Activated effector memory CD4-positive, alpha-beta T cell treated with Interleukin-2 at 50 U/mL for 16 hours (primary cell): Measurements from ENCODE around the gene GET3.
"Not testable (repeated sequence)": the region's sequence is repeated elsewhere in the genome, so short reads cannot be mapped to it uniquely, and the experiment has no call there.

ENCODE experiments used
- DNase-seq: peaks from one replicate; pipeline ENCODE4 v3.0.0-alpha.2; 2020

GET3 gene

DNA sequence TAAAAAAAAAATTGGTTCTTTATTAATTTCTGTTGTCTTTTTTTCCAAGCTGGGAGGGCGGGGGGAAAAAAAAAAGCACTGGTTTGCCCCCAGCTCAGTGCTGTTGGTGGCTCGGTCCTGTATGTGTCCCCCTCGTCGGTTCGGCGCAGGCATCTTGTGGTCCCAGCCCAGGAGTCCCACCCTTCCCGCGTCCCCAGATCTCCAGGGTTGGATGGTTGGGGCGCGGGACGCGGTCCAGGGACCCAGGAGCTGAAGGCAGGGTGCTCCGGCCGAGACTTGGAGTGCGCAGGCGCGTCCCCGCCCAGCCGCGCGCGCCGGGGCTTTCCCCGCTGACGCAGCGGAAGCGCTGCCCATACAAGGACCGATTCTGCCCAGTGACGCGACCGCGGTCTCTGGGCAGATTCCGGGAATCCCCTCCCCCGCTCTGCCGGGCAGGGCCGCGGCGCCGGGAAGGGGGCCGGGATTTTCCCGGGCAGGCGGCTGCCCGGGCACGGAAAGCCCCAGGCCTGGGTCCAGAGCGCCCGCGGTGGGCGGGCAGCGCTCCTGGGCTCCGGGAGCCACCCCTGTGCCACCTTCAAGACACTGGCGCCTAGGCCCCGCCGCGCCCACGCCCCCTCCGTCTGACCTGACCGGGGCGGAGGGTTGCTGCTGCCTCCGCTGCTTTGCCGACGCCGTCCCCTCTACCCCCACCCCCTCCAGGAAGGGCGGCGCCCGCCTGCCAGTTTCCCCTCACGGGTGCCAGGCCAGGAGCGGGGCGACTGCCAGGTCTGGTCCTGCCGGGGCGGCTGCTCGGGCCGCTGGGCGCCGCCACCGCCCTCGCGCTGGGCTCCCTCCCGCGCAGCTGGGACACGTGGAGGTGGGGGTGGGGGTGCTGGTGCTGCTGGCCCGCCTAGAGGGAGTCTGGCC is 56.2 kb downstream of the GET3 start:
- DNase-seq, result peak; percentile 90

DNA sequence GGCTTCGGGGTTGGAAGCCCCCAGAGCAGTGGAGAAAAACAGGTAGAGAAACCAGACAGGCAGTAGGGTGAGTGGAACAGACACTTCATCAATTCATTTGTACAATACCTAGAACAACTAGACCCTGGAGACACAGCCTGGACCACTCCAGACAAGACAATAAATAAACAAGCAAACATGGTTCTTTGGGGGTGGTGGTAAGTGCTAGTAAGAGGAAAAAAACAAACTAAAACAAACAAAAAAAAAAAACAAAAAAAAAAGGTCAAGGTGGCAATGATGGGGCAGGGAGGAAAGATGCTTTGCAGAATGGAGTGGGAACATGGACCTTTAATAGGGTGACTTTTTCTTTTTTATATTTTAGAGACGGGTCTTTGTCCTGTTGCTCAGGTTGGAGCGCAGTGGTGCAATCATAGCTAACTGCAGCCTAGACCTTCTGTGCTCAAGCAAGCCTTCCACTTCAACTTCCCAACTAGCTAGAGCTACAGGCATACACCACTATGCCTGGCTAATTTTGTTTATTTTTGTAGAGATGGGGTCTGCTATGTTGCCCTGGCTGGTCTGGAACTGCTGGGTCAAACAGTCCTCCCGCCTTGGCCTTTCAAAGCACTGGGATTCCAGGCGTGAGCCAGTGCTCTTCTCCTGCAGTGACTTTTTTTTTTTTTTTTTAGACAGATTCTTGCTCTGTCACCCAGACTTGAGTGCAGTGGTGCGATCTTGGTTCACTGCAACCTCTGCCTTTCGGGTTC is 57.1 kb downstream of the GET3 start:
- DNase-seq, result no peak

DNA sequence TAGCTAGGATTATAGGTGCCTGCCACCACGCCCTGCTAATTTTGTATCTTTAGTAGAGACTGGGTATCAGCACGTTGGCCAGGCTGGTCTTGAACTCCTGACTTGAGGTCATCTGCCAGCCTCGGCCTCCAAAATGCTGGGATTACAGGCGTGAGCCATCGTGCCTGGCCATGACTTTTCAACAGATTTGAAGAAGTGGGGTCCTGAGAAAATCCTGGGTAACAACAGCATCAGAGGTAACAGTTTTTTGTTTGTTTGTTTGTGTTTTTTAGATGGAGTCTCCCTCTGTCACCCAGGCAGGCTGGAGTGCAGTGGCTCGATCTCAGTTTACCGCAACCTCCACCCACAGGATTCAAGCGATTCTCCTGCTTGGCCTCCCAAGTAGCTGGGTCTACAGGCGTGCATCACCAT is 57.7 kb downstream of the GET3 start:
- no peak for DNase-seq

DNA sequence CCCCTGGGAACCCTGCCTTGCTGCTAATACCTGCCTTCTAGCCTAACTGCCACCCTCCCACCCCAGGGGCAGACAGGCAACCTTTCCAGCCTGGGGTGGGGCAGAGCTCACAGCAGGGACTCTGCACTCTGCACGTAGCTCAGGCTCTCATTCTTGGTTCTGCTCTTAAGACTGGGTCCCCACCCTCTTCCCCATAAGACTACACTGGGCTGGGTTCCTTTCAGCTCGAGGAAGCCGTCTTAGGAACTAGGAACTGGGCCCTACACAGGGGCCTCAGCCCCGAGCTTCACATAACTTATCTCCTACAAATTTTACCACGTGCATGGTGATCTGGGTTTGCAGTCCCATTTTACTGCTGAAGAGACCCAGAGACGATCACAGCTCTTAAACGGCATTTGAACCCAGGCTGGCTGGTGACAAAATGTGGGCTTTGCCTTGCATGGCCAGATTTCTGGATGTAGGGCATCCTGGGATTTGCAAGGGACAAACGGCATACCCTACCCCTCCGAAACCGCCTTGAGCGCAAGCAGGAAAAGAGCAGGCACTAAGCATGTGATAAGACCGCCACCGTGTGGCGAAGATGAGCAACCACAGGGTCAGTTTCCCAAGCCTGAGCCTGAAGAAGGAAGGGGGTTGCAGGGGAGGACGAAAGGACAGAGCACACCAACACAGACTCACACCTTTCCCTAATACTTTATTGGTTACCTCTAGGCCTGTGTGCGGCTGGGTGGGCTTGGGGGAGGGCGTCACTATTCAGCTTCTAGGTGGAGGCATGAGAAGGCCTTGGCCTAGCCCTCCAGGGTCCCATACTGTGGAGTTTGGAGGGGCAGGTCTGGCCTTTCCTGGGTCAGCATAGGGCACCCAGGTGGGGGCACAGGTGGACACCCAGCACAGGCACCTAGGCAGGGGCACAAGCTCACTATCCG is 59.1 kb downstream of the GET3 start:
- DNase-seq, result peak; percentile 66

DNA sequence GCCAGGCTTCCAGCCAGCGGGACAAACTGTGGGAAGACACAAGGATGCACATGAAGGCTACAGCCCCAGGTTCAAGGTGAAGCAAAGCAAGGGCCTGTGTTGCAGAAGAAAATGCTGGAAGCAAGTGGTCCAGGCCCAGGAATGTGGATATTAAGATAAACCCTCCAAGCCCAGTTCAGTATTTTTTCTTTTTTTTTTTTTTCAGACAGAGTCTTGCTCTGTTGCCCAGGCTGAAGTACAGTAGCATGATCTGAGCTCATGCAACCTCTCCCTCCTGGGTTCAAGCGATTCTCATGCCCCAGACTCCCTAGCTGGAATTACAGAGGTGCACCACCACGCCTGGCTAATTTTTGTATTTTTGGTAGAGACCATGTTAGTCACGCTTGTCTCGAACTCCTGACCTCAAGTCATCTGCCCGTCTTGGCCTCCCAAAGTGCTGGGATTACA is 59.9 kb downstream of the GET3 start:
- DNase-seq, result no peak

DNA sequence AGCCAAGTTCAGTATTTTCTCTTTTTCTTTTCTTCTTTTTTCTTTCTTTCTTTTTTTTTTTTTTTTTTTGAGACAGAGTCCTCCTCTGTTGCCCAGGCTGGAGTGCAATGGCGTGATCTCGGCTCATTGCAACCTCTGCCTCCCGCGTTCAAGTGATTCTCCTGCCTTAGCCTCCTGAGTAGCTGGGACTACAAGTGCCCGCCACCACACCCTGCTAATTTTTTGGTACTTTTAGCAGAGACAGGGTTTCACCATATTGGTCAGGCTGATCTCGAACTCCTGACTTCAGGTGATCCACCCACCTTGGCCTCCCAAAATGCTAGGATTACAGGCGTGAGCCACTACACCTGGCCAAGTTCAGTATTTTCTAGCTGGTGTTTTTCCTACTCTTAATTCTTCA is 60.3 kb downstream of the GET3 start:
- not testable (repeated sequence) for DNase-seq
